AML-193 (cell line): Measurements from ENCODE around the gene BSCL2.
"Not testable (repeated sequence)": the region's sequence is repeated elsewhere in the genome, so short reads cannot be mapped to it uniquely, and the experiment has no call there.

ENCODE experiments used
- DNase-seq, 2 experiments: peaks; one replicate each; lab custom pipeline; 2025; lab: John Stamatoyannopoulos, UW

The BSCL2 gene

GRCh38 chr11:62687508-62688396, 19.5 kb downstream of the BSCL2 start:
- no peak for DNase-seq

GRCh38 chr11:62682518-62682917, 24.7 kb downstream of the BSCL2 start:
- DNase-seq, result no peak

- DNase-seq, result peak; percentile 71 to 73
Observed at GRCh38 chr11:62680825-62681240, 26.4 kb downstream of the BSCL2 start.

DNA sequence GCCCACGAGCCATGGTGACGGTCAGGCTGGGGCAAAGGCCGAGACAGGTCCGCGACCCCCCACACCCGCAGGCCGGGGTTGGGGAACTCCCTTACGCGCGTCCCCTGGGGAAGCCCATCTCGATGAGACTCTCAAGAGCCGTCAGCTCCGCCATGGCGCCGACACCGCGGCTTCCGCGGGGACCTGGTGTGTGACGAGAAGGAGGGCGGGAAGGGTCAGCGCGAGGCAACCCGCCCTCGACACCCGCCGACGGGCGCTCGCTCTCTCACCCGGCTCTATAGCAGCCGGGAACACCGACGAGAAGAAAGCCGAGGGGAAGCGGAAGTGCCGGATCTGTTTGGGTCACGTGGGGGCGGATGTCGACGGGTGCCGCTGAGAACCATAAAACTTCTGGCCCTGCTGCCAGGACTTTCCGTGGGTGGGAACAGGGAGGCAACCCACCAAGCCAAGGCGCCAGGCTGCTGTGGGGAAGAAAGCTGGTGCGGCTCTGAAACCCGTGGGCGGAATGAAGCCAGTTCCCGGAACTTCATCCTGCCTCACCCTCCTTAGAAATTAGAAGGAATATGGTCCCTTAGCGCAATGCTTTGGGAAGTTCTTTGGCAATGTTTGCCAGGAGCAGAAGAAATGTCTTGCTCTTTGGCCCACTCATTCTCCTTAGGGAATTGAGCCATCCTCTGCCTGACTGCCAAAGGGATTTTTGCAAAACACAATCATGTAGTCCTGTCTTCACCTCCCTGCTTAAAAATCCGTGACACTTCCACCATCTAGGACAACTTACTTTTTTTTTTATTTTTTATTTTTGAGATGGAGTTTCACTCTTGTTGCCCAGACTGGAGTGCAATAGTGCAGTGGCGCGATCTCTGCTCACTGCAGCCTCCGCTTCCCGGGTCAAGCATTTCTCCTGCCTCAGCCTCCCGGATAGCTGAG, 28.2 kb downstream of the BSCL2 start, which contains the start of gene UBXN1:
Gene UBXN1, minus strand, starts transcription at position 304 of the 927 bp plus-strand sequence. Its CDS starts 150 bp downstream, at position 154.
- peak; percentile 78 to 81 for DNase-seq

DNA sequence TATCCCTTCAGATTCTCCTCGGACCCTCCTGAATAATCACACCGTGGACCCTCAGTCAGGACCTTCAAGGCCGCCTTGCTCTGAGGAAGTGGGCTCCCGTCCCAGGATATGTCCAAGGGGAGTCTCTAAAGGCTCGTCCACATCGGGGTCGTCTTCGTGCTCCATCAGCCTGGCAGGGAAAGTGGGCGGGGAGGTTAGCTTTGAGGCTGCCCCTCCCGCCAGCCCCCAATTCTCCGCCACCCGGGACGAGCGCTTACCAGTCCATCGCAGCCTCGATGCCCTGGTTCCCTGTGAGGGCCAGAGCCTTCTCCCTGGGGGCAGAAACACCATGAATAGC, 28.8 kb downstream of the BSCL2 start:
- DNase-seq, result no peak

GRCh38 chr11:62677714-62678113, 29.5 kb downstream of the BSCL2 start:
- no peak for DNase-seq

DNA sequence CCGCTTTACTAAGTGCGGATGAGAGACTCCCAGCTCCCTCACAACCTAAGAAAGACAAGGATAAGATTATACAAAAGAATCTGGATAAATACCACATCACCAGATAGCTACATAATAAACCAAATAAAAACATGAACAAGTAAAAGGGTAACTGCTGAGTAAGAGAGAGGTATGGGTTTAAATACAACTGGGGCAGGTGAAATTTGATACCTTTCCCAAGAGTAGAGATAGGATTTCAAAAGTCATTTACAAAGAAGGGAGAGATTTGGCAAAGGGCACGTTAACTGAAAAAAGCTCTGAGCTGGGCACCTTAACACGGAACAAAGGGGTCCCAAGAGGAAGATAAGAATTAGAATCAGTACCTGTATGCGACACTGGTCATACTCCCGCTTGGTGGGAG, 30.1 kb downstream of the BSCL2 start:
- DNase-seq, result no peak

DNA sequence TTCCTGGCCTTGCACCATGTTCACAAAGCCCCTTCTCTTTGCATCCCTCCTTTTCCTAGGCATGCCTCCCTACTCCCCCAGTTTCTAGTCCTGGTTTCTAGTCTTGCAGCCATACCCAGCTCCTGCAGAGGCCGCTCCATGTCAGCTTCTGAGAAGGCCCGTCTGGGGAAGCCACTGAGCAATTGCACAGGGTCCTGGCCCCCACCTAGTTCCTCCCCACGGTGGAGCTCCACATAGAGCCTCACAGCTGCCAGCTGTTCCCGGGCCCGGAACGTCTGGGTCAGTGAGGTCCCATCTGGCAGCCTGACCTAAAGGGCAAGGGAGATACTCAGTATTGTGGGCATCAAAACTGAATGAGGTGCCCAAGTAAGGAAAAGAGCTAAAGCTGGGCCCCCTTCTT, 30.5 kb downstream of the BSCL2 start:
- DNase-seq, result no peak

DNA sequence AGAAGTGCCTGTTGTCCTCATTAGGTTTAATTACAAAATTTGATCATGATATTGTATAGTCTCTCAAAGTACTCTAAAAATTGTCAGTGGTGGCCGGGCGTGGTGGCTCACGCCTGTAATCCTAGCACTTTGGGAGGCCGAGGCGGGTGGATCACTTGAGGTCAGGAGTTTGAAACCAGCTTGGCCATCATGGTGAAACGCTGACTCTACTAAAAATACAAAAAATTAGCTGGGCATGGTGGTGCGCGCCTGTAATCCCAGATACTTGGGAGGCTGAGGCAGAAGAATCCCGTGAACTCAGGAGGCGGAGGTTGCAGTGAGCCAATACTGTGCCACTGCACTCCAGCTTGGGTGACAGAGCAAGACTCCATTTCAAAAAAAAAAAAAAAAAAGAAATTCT, 31.8 kb downstream of the BSCL2 start:
- not testable (repeated sequence) for DNase-seq

- DNase-seq, result no peak
Observed at GRCh38 chr11:62673196-62673525, 34.1 kb downstream of the BSCL2 start.

DNA sequence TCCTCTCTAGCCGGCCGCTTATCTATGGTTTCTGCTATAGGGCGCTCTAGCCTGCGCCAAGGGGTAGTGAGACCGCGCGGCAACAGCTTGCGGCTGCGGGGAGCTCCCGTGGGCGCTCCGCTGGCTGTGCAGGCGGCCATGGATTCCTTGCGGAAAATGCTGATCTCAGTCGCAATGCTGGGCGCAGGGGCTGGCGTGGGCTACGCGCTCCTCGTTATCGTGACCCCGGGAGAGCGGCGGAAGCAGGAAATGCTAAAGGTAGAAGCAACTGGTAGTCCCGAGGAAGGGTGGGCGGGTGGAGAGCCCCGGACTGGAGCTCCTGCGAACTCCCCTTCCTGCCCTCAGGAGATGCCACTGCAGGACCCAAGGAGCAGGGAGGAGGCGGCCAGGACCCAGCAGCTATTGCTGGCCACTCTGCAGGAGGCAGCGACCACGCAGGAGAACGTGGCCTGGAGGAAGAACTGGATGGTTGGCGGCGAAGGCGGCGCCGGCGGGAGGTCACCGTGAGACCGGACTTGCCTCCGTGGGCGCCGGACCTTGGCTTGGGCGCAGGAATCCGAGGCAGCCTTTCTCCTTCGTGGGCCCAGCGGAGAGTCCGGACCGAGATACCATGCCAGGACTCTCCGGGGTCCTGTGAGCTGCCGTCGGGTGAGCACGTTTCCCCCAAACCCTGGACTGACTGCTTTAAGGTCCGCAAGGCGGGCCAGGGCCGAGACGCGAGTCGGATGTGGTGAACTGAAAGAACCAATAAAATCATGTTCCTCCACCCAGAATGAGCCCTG, 35.4 kb downstream of the BSCL2 start, which contains the start of the genes LBHD1 and UQCC3:
Gene LBHD1, minus strand, starts transcription at position 660 of the 782 bp plus-strand sequence. CDS start 2,236 bp downstream, outside the sequence.
Gene UQCC3, plus strand, starts transcription at position 66 of the 782 bp plus-strand sequence. Its CDS starts 73 bp downstream, at position 139.
- peak; percentile 86 to 88 for DNase-seq

DNA sequence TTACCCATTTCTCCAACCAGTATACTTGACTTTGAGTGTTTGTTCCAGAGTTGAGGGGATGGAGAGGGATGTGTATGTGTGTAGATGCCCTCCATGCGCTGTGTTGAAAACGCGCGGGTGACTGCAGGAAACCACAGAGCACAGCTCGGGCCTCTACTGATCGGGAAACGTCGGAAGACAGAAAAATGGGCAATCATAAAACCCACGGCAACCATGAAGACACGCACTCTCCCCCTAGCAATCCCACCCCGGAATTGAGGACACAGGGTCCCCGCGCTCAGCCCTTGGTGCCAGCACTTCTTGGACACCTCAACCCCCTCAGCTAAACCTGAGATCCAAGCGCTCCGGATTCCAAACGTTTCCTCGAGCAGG, 36.0 kb downstream of the BSCL2 start:
- peak; percentile 64 to 67 for DNase-seq

- DNase-seq, result no peak
Observed at GRCh38 chr11:62669420-62670161, 37.6 kb downstream of the BSCL2 start.

- DNase-seq, result no peak
Observed at GRCh38 chr11:62667460-62667859, 39.8 kb downstream of the BSCL2 start.

- DNase-seq, result no peak
Observed at GRCh38 chr11:62666259-62666926, 40.8 kb downstream of the BSCL2 start.

- peak; percentile 35 to 66 for DNase-seq
Observed at GRCh38 chr11:62665599-62666258, 41.5 kb downstream of the BSCL2 start.

DNA sequence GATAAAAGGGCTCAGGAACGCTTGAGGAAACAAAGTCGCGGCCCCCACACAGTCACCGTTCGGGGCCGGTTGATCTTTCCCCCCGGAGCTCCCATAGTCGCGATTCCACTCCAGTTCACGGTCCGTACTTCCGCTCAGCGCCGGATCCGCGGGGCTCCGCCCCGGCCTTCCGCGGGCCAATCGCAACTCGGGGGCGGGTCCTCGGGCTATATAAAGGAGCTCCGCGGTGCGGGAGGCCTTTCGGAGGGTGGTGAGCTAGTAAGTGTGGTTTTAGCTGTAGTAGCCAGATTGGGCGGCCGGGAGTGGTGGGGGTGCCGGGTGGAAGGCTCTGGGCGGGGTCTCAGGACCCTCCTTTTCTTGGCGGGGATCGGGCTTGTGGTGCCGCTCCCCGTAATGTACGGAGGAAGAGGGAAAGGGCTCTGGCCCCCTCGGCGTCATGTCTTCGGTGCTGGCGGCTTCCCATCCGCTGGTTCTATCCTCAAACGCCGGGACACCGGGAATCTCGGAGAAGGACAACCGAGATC, 42.1 kb downstream of the BSCL2 start, which contains the start of the genes C11orf98 and CSKMT:
Gene C11orf98, minus strand, starts transcription at position 136 of the 524 bp plus-strand sequence. Its CDS starts 41 bp downstream, at position 95.
Gene CSKMT, plus strand, starts transcription at position 238 of the 524 bp plus-strand sequence. CDS start 568 bp downstream, outside the sequence.
- DNase-seq, result peak; percentile 84 to 85

- DNase-seq, result peak; percentile 52 to 58
Observed at GRCh38 chr11:62664405-62665074, 42.7 kb downstream of the BSCL2 start.
